SK-N-SH (cell line): Measurements from ENCODE around the gene CHCHD3.

Experiments used
- CTCF ChIP-seq: fragments of 200-600 bp; sonication (generic); IDR thresholded peaks from 2 replicates; pipeline ENCODE4 v1.6.1; 2017; ENCODE audit warnings: antibody characterized with exemption, mild to moderate bottlenecking, moderate library complexity
- GATA2 ChIP-seq: sonication (generic); formaldehyde crosslinking; IDR thresholded peaks from 2 replicates; pipeline ENCODE4 v1.5.0; 2020; ENCODE audit warnings: mild to moderate bottlenecking, missing genetic modification reagents
- JUND ChIP-seq: IDR thresholded peaks from 2 replicates; pipeline ENCODE4 v1.4.0; 2012
- PBX3 ChIP-seq: IDR thresholded peaks from 2 replicates; pipeline ENCODE4; 2012
- POLR2AphosphoS5 ChIP-seq: IDR thresholded peaks from 2 replicates; pipeline ENCODE4 v1.6.1; 2012; ENCODE audit warnings: low read depth, low read length
- YY1 ChIP-seq: IDR thresholded peaks from 2 replicates; pipeline ENCODE4 v1.4.0; 2012; ENCODE audit warnings: low read depth, mild to moderate bottlenecking

- no peak for TF ChIP-seq YY1
- no peak for TF ChIP-seq CTCF
- no peak for TF ChIP-seq POLR2AphosphoS5
- TF ChIP-seq GATA2: no peak
- no peak for TF ChIP-seq JUND
- TF ChIP-seq PBX3: no peak
Observed at GRCh38 chr7:132847376-132847775, 234.5 kb downstream of the CHCHD3 start.
